ENCODE data around the gene RIMBP2.

RIMBP2 gene

DNA sequence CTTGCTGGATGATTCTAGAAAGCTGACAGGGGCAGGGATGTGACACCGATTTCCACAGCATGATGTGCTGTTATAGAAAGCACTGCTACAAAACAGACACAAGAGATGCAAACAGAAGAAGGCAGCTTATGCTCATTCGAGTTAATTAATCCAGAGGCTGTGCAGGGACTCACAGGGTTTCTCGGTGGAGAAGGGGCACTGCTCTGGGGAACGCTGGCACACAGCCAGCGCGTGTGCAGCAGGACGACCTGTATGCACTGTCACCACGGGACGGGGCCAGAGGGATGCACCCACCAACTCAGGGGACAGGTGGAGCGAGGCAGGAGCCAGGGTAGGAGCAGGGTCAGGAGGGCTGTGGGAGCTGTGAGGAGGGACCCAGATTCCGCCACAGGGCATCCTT lies 143.5 kb downstream of the RIMBP2 start:
- H3K27ac ChIP-seq, result no peak overlapping the region
- TF ChIP-seq CTCF (conservative IDR thresholded peaks at IDR 0.05), result no peak

DNA sequence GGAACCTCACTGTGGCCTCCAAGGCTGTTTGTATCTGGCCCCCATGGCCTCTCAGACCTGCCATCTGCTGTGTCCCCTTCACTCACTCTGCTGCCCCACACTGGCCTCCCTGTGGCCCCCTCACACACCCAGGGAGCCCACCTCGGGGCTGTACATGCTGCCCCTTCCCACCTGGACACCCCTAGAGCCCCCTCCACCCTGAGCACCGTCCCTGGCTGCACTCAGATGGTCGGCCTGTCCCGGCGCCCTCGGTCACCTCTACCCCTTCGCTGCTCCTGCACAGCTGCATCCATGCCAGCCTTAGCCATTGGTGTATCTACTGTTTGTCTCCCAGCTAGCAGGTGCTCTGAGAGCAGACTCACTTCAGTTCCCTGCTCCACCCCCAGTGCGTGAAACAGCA lies 144.4 kb downstream of the RIMBP2 start:
- no peak for TF ChIP-seq CTCF (conservative IDR thresholded peaks at IDR 0.05)
- H3K27ac ChIP-seq, result no peak overlapping the region

GRCh38 chr12:130571089-130571488 lies 145.0 kb downstream of the RIMBP2 start:
- TF ChIP-seq CTCF (conservative IDR thresholded peaks at IDR 0.05), result no peak
- no peak overlapping the region for H3K27ac ChIP-seq

- no peak for TF ChIP-seq CTCF (conservative IDR thresholded peaks at IDR 0.05)
- no peak overlapping the region for H3K27ac ChIP-seq
These were observed 146.6 kb downstream of the RIMBP2 start for GRCh38 chr12:130569521-130569920.

DNA sequence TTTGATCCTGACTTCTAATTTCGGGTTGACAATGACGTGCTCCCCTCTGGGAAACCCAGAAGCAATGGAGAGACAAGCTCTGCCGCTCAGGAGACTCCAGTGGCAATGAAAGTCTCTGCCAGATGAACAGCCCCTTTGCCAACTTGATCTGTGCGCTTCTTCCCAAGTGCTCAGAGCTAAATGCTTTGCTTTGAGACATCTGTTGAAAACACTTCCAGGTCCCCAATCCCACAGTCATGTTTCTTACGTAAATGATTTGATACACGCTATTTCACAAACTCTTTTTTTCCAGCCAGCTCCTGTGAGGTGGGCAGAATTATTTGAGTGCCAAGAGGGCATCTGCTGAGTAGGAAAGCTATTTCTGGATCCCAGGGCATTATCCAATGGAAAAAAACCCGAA lies 147.6 kb downstream of the RIMBP2 start:
- no peak for TF ChIP-seq CTCF (conservative IDR thresholded peaks at IDR 0.05)
- H3K27ac ChIP-seq, result no peak overlapping the region

GRCh38 chr12:130568041-130568440 lies 148.1 kb downstream of the RIMBP2 start:
- no peak overlapping the region for H3K27ac ChIP-seq
- no peak for TF ChIP-seq CTCF (conservative IDR thresholded peaks at IDR 0.05)

GRCh38 chr12:130566446-130567155 lies 149.5 kb downstream of the RIMBP2 start:
- H3K27ac ChIP-seq, result no peak overlapping the region
- TF ChIP-seq CTCF (conservative IDR thresholded peaks at IDR 0.05), result no peak

All from VCaP (cell line).